ENCODE results near the gene CLTA. TPM values are rescaled to one million over a fixed set of nuclear protein-coding genes. Genes with fewer than 3 reads are reported as not detected.
"Not testable (repeated sequence)": the region's sequence is repeated elsewhere in the genome, so short reads cannot be mapped to it uniquely, and the experiment has no call there.

CLTA gene
- total RNA-seq, 1 experiment from 2014 or later = 536 TPM

DNA sequence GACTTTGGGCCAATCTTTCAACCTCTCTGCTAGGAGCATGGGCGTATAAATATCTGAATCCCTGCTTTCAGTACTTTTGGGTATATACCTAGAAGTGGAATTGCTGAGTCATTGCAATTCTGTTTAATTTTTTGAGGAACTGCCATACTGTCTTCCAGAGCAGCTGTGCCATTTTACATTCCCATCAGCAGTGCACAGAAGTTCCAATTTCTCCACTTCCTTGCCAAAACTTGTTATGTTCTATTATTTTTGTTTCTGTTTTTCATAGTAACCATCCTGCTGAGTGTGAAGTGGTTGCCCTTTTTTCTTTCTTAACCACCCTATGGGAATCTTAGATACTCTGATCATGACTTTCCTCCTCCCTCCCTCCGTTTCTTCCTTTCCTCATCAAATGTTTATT lies 32.6 kb upstream of the CLTA start:
- DNase-seq (ENCODE audit: low read depth) = no peak

DNA sequence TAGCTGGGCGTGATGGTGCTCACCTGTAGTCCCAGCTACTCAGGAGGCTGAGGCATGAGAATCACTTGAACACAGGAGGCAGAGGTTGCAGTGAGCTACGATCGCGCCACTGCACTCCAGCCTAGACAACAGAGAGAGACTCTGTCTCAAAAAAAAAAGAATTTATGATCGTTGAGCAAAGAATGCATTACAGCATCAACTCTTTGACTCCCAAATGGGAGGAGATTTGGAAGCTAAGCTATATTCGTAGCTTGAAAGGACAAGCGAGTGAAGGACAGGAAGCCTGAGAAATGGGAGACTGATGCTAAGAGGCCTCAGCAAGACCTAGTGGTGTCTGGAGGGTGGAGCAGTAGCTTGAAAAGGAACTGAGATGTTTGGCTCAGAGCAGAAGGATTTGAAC lies 31.8 kb upstream of the CLTA start:
- DNase-seq (ENCODE audit: low read depth) = no peak

DNA sequence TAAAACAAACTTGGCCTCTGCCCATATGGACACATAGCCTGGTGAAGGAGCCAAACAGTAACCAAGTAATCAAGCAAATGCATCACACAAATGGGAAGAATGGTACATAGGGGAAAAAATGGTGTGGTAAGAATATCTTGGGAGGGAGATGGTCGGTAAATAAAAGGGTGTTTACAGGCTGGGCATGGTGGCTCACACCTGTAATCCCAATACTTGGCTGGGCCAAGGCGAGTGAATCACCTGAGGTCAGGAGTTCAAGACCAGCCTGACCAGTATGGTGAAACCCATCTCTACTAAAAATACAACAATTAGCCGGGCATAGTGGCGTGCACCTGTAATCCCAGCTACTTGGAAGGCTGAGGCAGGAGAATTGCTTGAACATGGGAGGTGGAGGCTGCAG lies 31.2 kb upstream of the CLTA start:
- not testable (repeated sequence) for DNase-seq (ENCODE audit: low read depth)

DNA sequence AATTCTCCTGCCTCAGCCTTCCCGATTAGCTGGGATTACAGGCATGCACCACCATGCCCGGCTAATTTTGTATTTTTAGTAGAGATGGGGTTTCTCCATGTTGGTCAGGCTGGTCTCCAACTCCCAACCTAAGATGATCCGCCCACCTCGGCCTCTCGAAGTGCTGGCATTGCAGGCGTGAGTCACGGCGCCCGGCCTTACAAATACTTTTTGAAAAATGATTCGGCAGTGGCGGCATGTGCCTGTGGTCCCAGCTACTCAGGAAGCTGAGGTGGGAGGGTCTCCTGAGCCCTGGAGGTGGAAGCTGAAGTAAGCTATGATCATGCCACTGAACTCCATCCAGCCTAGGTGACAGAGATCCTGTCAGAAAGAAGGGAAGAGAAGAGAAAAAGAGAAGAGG lies 30.6 kb upstream of the CLTA start:
- DNase-seq (ENCODE audit: low read depth) = not testable (repeated sequence)

DNA sequence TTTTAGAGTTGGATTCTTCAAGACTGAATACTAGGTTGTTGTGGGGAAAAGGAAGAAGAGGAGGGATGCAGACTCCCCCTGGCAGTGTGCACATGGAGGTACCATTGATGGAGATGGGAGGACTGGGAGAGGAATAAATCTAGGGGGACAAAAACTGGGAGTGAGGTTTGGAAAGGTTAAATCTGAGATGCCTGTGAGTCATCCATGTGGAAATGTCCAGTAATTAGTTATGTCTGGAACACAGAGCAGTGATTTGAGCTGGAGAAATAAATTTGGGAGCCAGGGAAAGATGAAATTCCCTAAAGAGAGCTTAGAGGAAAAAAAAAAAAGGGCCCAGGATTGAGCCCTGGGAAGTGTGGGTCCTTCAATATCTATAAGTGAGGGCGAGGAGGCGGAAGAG lies 29.5 kb upstream of the CLTA start:
- no peak for DNase-seq (ENCODE audit: low read depth)

DNA sequence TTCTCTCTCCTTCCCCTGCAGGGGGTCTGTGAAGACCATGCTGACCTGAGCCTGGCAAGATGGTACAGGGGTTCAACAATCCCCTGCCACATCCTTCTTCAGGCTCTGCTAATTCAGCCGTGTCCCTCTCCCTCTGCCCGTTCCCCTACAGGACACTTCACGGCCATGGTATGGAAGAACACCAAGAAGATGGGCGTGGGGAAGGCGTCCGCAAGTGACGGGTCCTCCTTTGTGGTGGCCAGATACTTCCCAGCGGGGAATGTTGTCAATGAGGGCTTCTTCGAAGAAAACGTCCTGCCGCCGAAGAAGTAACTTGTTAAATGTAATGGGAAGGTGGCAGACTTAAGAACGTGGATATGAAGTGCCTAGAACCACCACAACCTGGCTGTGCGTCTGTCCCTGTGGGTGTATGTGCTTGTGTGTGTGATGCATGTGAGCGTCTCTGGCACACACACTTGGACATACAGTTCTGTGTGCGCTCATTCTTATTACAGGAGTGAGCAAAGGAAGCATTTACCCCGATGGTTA lies 28.4 kb upstream of the CLTA start:
- DNase-seq (ENCODE audit: low read depth) = no peak

DNA sequence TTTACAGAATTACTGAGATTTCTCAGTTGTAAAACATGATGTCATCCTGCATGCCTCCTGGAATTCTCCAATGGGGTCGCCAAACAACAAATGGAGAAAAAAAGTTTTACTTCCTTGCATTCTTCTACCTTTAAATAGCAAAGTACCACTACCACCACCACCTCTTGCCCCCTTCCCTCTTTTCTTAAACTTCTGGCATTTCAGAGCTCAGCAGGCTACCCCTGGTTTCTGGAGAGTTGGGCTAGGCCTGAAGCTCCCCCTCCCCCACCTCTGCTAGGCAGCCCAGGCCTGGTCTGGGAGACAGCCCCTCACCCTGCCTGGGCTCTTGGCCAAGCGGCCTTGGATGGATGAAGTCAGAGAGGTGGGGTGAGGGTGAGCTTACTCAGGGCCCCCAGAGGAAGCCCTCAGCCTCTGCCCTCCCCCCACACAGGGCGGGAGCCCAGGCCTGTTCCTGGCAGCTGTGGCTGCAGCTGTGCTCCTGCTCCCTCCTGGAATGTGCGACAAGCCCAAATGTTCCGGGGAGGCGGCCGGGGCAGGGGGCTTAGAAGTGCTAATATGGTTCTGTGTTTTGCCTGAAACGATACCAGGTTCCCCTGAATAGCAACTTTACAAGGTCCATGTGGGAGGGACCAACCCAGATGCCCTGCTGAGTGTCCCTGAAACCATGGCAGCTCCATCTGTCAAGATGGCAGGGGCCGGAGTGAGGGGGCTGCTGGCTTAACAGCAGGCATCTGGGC lies 27.5 kb upstream of the CLTA start:
- DNase-seq (ENCODE audit: low read depth) = peak; percentile 84

DNA sequence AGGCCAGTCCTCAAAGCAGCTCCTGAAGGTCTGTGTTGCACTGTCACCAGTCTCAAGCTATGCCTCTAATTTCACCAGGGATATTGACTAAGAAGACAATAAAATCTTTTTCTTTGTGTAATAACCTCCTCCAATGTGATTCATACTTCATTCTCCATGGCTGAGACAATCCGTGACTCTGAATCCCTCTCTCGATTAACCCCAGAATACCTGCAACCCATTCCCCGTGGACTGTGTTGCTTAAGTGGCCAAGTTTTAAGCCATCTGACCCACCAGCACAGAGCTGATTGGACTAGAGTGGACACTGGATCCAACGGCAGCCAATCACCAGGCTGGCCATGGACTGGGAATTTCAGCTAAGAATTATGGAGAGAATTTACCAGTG lies 26.9 kb upstream of the CLTA start:
- peak; percentile 43 for DNase-seq (ENCODE audit: low read depth)

DNA sequence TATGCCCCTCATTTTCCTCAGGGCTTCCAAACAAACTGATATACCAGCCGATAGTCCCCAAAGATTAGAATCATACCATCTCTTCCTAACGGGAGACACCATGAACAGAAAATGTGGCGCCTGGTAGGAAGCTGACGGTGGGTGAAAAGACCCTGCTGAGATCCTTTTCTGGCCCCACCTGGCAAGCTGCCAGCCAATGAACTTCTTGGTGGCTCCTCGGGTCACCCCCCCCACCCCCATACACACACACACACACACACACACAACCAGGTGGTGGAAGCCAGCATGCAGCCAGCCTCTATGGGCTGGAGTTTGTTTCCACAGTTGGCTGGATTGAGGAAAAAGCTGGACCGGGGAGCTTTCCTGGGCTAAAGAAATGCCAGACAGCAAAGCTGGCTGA lies 26.3 kb upstream of the CLTA start:
- DNase-seq (ENCODE audit: low read depth) = no peak

DNA sequence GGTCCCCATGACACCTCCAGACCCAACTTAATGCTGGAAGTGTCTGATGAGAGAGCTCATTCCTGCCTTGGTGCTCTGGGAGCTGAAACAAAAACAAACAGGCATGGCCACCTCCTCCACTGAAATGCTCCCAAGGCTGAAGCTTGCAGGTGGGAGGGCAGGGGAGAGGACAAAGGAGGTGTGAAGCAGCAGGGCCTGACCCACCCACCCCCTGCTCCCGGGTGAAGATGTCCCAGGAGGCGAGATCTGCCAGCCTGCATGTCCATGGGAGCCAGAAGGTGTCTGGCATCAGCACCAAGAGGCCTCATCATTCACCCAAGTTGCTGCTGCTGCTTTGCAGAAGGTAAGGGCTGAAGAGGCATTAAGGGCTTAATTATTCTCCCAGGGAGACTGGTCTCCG lies 25.7 kb upstream of the CLTA start:
- no peak for DNase-seq (ENCODE audit: low read depth)

DNA sequence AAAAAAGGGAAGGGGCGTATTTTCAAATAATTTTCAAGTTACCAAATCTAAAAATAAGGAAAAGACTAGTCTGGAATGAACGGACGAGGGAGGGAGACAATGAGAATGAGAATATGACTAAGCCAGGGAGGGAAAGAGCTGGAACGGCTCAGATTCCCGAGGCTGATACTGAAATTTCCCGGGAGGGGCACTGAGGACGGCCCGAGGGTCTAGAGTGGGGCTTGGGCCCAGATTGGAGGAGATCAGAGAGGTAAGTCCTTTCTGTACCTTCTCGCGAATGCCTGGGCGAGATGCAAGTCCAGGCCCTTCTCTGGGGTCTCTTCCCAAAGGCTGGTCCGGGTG lies 24.9 kb upstream of the CLTA start:
- DNase-seq (ENCODE audit: low read depth) = no peak

DNA sequence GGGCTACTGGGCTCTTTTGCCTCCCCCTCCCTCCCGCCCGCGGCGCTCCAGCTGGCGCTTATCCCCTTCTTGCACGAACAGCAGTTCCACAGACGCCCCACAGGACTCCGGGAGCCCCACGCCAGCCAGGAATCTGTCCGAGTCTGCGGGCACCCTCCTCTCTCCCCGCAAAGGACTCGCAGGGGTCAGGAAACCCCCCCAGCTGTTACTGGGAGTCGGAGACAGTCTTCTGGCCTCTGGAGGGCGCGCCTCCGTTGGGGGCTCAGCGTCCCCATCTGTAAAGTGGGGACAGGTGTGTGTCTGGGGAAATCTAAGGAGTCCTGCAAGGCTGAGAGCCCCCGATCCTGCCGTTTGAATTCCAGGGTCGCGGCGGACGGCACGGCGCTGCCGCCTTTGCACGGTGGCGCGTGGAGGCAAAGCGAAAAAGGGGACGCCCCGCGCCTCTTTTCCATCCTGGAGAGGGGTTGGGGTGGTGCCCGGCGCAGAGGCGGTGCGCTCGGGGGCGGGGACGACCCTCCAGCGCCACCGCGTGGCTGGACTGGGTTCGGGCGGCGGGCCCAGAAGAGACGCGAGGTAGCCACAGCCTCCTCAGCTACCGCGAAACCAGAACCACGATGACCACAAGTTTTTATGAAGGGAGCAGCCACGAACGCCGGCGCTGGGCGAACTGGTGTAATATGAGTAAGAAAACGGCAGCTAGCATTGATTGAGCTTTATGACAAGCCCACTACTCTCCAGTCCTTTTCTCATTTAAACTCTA lies 24.4 kb upstream of the CLTA start:
- peak; percentile 93 for DNase-seq (ENCODE audit: low read depth)

DNA sequence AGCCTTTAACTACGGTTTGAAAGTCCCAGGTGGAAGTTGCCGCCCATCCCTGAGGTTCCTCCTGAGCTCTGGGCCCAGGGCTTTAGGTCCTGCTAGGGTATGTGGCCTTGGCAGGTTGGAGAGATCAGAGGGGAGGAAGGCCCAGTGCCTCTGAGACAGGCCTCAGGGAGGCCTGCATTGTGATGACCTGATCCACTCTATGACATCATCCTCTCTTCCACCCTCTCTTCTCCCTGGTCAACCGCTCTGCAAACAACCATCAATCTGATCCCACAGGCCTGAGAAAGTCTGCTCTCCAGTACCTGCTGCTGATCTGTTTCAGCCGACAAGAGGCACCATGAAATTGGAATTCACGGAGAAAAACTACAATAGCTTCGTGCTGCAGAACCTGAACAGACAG lies 21.6 kb upstream of the CLTA start, which contains the start of gene CCIN:
Gene CCIN (plus strand): TSS at position 223 of the 400 bp plus-strand sequence. CDS start 115 bp downstream, at position 338.
- DNase-seq (ENCODE audit: low read depth) = no peak

DNA sequence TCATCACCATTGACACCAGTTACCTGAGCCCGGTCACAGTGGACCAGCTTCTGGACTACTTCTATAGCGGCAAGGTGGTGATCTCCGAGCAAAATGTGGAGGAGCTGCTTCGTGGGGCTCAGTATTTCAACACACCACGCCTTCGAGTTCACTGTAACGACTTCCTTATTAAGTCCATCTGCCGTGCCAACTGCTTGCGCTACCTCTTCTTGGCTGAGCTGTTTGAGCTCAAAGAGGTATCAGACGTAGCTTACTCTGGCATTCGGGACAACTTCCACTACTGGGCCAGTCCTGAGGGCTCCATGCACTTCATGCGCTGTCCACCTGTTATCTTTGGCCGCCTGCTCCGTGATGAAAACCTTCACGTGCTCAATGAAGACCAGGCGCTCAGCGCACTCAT lies 21.0 kb upstream of the CLTA start:
- DNase-seq (ENCODE audit: low read depth) = no peak

DNA sequence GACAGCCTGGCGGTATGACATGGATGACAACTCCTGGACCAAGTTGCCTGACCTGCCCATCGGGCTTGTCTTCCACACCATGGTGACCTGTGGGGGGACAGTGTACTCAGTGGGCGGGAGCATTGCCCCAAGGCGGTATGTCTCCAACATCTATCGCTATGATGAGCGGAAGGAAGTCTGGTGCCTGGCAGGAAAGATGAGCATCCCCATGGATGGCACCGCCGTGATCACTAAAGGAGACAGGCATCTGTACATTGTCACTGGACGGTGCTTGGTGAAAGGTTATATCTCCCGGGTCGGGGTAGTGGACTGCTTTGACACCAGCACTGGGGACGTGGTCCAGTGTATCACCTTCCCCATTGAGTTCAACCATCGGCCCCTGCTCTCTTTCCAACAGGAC lies 20.2 kb upstream of the CLTA start:
- no peak for DNase-seq (ENCODE audit: low read depth)

DNA sequence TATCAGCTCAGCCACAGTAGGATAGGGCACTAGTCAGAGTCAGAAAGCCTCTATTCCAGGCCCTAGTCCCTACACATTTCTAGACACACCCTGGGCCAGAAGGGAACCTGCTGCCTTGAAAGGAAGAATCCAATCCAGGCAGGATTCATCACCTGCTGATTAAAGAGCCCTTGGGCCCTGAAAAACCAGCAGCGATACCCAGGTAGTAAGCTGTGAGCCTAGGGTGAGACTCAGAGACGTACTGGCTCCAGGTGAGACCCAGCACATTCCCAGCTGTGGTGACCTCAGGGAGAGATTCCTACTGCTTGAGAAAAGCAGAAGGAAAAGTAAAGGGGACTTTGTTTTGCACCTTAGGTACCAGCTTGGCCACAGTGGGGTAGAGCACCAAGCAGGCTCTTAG lies 16.9 kb upstream of the CLTA start:
- no peak for DNase-seq (ENCODE audit: low read depth)

DNA sequence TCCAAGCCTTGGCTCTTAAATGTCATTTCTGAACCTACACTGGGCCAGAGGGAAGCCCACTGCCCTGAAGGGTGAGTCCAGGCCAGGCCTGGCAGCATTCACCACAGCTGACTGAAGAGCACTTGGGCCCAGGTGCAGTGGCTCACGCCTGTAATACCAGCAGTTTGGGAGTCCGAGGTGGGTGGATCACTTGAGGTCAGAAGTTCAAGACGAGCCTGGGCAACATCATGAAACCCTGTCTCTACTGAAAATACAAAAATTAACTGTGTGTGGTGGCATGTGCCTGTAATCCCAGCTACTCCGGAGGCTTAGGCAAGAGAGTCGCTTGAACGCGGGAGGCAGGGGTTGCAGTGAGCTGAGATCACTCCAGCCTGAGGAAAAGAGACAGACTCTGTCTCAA lies 16.4 kb upstream of the CLTA start:
- DNase-seq (ENCODE audit: low read depth) = no peak

DNA sequence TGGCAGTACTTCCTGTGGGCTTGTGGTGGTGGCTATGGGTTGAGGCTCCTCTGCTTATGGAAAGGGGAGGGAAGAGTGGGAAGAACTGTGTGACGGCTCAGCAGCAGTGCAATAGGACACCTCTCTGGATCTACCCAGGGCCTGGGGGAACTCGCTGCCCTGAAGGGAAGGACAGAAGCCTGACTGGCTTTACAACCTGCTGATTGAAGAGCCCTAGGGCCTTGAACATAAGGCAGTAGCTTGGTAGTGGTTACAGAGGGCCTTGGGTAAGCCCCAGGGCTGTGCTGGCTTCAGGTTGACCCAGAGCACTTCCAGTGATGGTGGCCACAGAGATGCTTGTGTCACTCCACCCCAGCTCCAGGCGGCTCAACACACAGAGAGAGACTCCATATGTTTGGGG lies 16.0 kb upstream of the CLTA start:
- no peak for DNase-seq (ENCODE audit: low read depth)

DNA sequence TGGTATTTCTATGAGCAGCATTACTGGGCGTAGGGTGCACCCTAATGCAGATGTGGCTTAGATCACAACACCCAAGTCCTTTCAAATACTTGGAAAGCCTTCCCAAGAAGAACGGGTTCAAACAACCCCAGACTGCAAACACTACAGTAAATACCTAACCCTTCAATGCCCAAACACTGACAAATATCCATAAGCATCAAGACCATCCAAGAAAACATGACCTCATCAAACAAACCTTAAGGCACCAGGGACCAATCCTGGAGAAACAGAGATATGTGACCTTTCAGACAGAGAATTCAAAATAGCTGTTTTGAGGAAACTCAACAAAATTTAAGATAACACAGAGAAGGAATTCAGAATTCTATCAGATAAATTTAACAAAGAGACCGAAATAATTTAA lies 15.5 kb upstream of the CLTA start:
- not testable (repeated sequence) for DNase-seq (ENCODE audit: low read depth)

DNA sequence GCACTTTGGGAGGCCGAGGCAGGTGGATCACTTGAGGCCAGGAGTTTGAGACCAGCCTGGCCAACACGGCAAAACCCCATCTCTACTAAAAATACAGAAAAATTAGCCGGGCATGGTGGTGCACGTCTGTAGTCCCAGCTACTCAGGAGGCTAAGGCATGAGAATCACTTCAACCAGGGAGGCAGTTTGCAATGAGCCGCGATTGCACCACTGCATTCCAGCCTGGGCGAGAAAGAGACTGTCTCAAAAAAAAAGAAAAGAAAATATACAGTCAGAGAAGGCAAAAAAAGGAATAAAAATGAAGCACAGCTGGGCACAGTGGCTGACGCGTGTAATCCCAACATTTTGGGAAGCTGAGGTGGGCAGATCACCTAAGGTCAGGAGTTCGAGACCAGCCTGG lies 14.2 kb upstream of the CLTA start:
- not testable (repeated sequence) for DNase-seq (ENCODE audit: low read depth)

DNA sequence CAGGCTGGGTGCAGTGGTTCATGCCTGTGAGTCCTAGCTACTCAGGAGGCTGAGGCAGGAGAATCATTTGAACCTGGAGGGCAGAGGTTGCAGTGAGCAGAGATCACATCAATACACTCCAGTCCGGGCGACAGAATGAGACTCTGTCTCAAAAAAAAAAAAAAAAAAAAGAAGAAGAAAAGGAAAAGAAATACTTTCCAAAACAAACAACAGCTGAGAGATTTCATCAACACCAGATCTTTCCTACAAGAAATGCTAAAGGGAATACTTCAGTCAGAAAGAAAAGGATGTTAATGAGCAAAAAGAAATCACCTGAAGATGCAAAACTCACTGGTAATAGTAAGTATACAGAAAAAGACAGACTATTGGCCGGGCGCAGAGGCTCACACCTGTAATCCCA lies 13.2 kb upstream of the CLTA start:
- no peak for DNase-seq (ENCODE audit: low read depth)

DNA sequence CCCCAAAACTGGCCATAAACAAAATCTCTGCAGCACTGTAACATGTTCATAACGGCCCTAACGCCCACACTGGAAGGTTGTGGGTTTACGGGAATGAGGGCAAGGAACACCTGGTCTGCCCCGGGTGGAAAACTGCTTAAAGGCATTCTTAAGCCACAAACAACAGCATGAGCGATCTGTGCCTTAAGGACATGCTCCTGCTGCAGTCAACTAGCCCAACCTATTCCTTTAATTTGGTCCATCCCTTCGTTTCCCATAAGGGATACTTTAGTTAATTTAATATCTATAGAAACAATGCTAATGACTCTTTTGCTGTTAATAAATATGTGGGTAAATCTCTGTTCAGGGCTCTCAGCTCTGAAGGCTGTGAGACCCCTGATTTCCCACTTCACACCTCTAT lies 10.5 kb upstream of the CLTA start:
- not testable (repeated sequence) for DNase-seq (ENCODE audit: low read depth)

DNA sequence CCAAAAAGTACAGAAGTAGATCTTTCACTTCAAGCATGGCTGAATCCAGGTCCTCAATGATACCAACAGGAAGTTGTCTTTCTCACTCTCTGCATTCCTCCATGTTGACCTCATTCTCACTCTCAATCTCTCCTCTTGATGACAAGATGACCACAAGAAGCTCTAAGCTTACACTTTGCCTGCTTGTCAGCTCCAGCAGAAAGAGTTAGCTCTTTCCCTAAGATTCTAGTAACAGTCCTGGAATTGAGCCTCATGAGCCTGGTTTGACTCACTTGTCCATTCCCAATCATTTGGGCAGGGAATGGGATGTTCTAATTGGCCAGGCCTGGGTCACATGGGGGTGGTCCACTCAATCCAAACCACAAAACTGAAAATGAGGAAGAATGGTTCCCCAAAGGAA lies 3.3 kb upstream of the CLTA start:
- peak; percentile 73 for DNase-seq (ENCODE audit: low read depth)
